ENCODE measurements around the gene TRPM8.
"Not testable (repeated sequence)": the region's sequence is repeated elsewhere in the genome, so short reads cannot be mapped to it uniquely, and the experiment has no call there.

Gene TRPM8

GRCh38 chr2:233938676-233939370 is 21.6 kb downstream of the TRPM8 start:
- no peak for DNase-seq

GRCh38 chr2:233940376-233941276 is 23.5 kb downstream of the TRPM8 start:
- no peak for DNase-seq

- no peak for DNase-seq
Measured at GRCh38 chr2:233942731-233943130, 25.6 kb downstream of the TRPM8 start.

- no peak for DNase-seq
Measured at GRCh38 chr2:233944269-233944668, 27.1 kb downstream of the TRPM8 start.

- DNase-seq: no peak
Measured at GRCh38 chr2:233944722-233945121, 27.5 kb downstream of the TRPM8 start.

GRCh38 chr2:233945146-233945545 is 28.0 kb downstream of the TRPM8 start:
- no peak for DNase-seq

GRCh38 chr2:233950078-233950825 is 33.1 kb downstream of the TRPM8 start:
- no peak for DNase-seq

GRCh38 chr2:233952335-233952734 is 35.2 kb downstream of the TRPM8 start:
- no peak for DNase-seq

- DNase-seq: no peak
Measured at GRCh38 chr2:233953087-233953801, 36.1 kb downstream of the TRPM8 start.

- DNase-seq: no peak
Measured at GRCh38 chr2:233960203-233960602, 43.0 kb downstream of the TRPM8 start.

- DNase-seq: no peak
Measured at GRCh38 chr2:233961905-233962304, 44.7 kb downstream of the TRPM8 start.

GRCh38 chr2:233964581-233964980 is 47.4 kb downstream of the TRPM8 start:
- DNase-seq: no peak

GRCh38 chr2:233965032-233965603 is 47.9 kb downstream of the TRPM8 start:
- DNase-seq: no peak

- DNase-seq: not testable (repeated sequence)
Measured at GRCh38 chr2:233965646-233966045, 48.5 kb downstream of the TRPM8 start.

GRCh38 chr2:233966388-233966787 is 49.2 kb downstream of the TRPM8 start:
- no peak for DNase-seq

- DNase-seq: no peak
Measured at GRCh38 chr2:233967164-233967563, 50.0 kb downstream of the TRPM8 start.

GRCh38 chr2:233968556-233968955 is 51.4 kb downstream of the TRPM8 start:
- DNase-seq: no peak

GRCh38 chr2:233972460-233972859 is 55.3 kb downstream of the TRPM8 start:
- not testable (repeated sequence) for DNase-seq

- DNase-seq: no peak
Measured at GRCh38 chr2:233972941-233973575, 55.9 kb downstream of the TRPM8 start.

- no peak for DNase-seq
Measured at GRCh38 chr2:233973786-233974185, 56.6 kb downstream of the TRPM8 start.

- no peak for DNase-seq
Measured at GRCh38 chr2:233974530-233975071, 57.4 kb downstream of the TRPM8 start.

- no peak for DNase-seq
Measured at GRCh38 chr2:233976087-233976486, 58.9 kb downstream of the TRPM8 start.
